Activated CD8-positive, alpha-beta memory T cell treated with anti-CD3 and anti-CD28 coated beads, Interleukin-2, amount 50 U/mL, for 1 hour (primary cell): ENCODE data around the gene ZDHHC17.
"Not testable (repeated sequence)": the region's sequence is repeated elsewhere in the genome, so short reads cannot be mapped to it uniquely, and the experiment has no call there.

ENCODE experiments used
- DNase-seq: peaks from one replicate; pipeline ENCODE4 v3.0.0-alpha.2; 2020; ENCODE audit errors: extremely low read depth

The ZDHHC17 gene

DNA sequence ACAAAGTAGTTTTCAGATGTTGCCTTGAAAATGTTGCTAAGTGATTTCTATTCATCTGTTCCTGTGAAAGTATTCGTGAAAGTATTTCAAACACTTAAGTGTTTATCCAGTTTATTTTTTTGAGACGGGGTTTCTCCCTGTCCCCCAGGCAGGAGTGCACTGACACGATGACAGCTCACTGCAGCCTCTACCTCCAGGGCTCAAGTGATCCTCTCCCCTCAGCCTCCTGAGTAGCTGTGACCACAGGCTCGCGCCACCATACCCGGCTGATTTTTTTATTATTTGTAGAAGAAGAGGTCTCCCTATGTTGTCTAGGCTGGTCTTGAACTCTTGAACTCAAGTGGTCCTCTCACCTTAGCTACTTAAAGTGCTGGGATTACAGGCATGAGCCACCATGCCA, 1.7 kb downstream of the ZDHHC17 start:
- no peak for DNase-seq

DNA sequence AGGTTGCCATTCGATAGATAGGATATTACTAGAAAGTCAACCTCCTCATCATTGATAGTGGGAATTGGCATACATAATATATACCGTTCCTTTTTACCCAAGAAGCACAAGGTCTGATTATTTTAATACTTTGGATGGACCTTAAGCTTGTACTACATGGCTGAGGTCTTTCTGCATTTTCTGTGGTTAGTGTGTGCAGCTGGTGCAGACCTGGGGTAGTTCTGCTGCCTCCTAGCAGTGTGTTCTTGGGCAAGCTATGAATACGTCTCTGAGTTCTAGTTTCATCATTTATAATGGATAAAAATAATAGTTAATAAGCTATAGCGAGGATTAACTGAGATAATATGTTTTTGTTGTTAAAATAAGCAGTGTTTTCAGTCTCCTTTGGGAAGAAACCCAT, 2.2 kb downstream of the ZDHHC17 start:
- no peak for DNase-seq

DNA sequence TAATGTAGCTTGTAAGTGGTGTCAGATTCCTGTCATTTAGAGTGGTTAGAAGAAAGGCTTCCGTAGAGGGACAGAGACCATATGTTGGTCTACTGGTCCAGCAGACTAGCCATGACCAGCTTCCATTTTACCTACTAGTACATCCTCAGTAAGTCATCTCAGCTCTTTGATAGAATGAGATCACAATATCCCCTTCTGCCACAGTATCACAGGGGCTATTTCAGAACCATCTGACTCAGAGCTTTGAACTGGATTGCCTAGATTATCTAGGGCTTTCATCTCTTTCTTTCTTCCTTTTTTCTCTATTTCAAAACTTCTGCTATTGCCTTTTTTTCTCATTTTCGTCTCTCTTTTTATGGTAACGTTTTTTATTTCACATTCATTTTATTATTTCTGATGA, 4.7 kb downstream of the ZDHHC17 start:
- no peak for DNase-seq

DNA sequence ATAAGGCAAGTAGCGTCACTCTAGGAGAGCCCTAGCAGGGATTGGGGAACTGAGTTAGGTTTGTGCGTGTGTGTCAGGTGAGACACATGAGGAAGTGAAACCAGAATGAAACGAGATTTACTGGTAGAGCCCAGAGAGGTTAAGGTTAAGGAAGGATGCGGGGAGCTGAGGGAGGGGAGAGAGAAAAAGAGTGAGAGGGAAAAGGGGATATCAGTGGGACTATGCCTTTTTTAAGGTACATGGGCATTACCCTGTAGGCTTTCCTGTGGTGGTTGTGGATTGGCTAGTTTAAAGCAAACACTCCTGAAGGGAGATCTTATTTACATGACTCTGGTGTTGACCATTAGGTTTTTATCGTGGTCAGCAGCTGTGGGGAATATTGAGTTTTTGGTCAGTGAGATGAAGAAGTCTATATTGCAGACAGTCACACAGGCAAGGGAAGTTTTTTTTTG, 13.9 kb downstream of the ZDHHC17 start:
- DNase-seq, result no peak

DNA sequence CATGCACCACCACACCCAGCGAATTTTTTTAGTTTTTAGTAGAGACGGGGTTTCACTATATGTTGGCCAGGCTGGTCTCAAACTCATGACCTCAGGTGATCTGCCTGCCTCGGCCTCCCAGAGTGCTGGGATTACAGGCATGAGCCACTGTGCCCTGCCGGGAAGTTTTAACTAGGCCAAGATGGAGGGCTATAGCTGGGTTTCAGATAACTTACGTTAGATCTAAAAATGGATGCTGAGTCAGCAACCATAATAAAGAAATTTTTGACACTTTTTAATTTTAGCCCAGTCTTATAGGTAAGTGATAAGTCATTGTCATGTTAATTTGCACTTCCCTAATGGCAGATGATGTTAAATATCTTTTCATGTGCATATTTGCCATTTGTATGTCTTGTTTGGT, 14.4 kb downstream of the ZDHHC17 start:
- DNase-seq, result no peak

DNA sequence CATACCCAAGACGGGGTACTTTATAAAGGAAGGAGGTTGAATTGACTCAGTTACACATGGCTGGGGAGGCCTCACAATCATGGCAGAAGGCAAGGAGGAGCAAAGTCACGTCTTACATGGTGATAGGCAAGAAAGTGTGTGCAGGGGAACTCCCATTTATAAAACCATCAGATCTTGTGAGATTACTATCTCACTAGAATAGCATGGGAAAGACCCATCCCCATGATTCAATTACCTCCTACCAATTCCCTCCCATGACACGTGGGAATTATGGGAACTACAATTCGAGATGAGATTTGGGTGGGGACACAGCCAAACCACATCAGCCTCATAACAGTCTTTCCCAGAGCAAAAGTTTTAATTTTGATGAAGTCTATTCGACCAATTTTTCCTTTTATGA, 15.4 kb downstream of the ZDHHC17 start:
- not testable (repeated sequence) for DNase-seq

DNA sequence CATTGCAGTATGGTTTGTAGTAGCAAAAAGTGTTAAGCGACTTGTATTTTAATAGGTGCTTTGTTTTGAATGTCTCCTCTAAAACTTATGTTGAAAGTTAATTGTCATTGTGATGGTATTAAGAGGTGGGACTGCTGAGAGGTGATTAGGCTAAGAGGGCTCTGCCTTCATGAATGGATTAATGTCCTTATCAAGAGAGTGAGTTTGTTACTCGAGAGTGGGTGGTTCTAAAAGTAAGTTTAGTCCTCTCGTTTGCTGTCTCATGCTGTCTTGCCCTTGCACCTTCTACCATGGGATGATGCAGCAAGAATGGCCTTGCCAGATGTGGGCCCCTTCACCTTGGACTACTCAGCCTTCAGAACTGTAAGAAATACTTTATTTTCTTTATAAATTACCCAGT, 17.4 kb downstream of the ZDHHC17 start:
- DNase-seq, result no peak

DNA sequence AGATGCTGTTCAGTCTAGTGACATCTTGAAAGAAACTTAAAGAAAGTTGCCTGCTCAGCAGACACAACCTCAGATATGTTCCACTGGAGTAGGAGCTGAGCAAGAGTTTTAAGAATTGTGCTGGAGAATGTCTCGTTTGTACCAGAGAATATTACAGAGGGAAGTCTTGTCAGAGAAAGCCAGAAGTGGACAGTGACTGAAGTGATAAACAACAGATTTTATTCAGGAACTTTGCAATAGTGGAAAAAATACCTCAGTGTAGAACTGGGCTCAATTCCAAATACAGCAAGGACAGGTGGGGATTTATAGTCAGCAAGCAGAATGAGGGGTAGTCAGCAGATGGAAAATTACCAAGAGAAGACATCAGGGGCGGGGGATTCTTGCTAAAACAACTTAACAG, 18.6 kb downstream of the ZDHHC17 start:
- no peak for DNase-seq

DNA sequence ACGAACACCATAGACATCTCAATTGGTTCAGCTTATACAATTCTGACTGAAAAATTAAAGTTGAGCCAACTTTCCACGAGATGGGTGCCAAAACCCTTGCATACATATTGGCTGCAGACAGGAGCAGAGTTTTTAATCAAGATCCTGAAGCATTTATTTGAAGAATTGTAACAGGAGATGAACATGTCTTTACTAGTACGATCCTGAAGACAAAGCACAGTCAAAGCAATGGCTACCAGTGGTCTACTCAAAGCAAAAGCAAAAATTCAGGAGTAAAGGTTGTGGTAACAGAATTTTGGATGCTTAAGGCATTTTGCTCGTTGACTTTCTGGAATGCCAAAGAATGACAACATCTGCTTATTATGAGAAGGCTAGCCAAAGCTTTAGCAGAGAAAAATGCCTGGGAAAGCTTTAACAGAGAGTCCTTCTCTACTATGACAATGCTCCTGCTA, 20.7 kb downstream of the ZDHHC17 start:
- no peak for DNase-seq

DNA sequence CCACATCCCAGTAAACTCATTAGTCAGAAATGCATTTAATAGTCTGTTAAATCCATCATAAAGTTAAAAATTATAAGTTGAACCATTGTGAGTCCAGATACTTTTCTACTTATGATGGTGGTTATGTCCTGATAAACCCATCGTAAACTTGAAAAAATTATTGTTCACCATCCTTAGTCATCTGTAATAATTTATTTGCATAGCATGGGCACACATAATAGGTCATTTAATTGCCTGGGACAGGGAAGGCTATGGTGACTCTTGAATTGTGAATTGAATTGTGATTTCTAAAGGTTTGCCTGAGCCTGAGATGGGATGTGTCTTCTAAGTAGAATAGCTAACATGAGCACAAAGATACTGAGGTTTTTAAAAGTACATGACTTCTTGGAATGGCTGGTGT, 21.5 kb downstream of the ZDHHC17 start:
- DNase-seq, result no peak

DNA sequence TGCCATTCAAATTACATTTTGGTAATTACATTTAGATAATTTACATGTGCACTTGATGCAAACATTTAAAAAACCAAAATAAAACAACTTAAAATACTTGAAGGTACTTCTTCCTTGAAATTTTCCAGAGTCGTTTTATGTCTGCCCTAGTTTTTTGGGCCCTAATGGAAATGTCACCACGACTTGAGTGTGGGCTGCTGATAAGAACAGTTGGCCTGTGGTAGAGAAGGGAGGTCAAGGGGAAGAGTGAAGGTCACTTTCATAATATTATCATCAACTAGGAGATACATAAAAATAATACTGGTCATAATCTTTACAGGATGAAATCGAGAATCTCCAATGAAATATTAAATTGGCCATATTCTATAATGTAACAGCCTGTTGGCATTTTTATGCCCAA, 23.1 kb downstream of the ZDHHC17 start:
- DNase-seq, result no peak

DNA sequence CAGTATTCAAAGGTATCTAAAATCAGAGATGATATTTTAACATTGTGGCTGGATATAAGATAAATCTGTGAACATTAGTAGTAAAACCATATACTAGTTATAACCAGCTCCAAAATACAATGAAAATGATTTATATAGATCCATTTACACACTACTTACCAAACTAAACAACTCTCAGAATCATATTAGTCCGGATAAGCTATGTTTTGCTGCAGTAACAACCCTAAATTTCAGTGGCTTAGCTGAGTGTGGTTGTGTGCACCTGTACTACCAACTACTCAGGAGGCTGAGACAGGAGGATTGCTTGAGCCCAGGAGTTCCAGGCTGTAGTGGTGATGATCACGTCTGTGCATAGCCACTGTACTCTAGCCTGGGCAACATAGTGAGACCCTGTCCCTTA, 23.8 kb downstream of the ZDHHC17 start:
- no peak for DNase-seq

DNA sequence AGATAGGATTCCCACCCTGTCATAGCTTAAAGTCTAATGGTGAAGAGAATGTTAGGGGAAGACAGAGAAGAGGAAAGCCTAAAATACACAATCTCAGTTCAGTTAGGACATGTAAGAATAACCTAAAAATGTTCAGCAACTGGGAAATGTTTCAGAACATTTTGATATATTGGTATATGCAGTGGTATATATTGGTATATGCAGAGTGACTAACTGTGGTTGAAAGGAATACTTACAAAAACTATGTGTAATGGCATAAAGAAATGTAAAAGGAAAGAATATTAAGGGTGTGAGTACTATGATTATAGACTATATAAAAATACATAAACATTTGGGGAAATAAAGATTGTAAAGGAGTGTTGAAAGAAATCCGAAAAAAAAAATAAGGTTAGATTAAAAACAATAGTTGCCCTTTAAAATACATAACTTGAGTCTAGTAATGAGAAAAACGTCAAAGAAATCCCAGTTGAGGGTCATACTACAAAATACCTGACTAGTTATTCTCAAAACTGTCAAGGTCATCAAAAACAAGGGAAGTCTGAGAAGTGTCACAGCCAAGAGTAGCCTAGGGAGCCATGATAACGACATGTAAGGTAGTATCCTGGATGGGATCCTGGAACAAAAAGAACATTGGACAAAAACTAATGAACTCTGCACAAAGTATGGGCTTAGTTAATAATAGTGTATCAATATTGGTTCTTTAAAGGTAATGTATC, 25.6 kb downstream of the ZDHHC17 start:
- no peak for DNase-seq

DNA sequence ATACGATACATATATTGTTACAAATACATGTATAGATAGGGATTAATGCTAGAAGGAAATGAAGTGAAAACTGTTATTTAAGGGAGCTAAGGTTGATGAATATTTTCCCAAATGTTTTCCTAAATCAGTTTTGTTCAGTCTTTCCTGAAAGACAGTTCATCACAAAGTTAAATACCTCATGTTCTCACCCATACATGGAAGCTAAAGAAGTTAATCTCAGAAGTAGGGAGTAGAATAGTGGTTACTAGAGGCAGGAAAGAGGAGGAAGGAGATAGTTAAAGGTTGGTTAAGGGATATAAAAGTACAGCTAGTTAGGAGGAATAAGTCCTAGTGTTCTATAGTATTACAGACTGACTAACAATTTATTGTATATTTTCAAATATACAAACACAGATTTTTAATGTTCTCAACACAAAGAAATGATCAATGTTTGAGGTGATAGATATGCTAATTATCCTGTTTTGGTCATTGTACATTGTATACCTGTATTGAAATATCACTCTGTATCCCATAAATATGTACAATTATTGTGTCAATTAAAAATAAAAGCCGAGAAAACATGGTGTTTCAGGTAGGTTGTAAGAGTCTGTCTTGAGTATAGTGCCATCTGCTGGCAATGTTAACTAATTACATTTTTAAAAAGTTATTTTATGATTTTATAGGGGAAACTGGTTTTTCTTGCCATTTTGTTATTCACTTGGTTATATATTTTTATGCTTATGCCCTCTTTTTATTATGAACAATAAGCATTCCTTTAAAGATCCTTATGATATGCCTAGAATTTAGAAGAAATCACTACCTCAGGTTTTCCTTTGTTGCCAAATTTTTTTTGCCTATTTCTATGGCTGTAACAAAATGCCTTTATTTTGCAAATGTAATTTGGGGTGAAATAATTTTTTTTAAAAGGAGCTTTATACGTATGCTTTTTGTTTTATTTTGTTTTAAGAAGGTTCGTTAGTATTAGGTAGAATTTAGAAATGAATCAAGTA, 26.9 kb downstream of the ZDHHC17 start:
- DNase-seq, result no peak

DNA sequence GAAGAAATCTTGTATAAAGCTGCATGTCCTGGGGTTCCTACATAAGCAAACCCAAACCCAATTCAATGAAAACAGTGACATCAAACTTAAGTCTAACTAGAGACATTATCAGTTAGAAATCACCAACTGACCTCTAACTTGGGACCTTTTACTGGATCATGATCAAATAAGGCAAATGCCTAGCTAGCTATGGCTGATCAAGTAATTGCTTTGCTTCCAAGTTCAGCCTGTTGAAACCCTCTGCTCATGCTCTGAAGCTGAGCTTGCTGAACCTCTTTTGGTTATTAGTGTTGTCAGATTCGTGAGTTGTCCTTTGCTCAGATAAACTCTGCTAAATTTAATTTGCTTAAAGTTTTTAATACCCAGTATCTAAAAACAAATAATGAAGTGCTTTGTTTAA, 28.9 kb downstream of the ZDHHC17 start:
- no peak for DNase-seq

DNA sequence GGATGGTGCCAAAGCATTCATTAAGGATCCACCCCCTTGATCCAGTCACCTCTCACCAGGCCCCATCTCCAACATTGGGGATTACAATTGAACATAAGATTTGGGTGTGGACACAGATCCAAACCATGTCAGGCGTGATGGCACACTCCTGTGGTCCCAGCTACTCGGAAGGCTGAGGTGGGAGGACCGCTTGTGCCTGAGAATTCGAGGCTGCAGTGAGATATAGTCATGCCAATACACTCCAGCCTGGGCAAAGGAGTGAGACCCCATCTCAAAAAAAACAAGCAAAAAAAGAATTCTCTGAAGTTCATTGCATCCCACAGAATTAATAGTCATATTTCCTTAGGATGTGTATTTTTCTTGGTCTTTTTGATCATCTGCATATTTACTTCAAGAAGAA, 34.9 kb downstream of the ZDHHC17 start:
- no peak for DNase-seq

DNA sequence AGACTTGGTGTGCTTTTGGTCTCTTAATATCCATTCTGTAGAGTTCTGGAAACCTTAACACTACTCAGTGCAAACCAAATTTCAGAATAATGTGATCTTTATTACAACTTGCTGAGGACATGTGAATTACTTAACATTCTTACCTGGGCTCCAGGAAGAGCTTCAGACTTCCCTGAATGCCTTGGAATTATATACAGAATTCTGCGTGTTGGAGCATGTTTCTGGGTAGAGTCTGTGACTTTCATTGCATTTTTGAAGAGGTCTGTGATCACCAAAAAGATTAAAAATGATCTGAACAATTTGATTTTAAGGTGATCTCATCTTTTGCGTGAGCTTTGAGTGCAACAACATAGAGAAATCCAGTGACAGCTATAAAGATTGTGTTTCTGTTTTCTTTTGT, 35.4 kb downstream of the ZDHHC17 start:
- no peak for DNase-seq

DNA sequence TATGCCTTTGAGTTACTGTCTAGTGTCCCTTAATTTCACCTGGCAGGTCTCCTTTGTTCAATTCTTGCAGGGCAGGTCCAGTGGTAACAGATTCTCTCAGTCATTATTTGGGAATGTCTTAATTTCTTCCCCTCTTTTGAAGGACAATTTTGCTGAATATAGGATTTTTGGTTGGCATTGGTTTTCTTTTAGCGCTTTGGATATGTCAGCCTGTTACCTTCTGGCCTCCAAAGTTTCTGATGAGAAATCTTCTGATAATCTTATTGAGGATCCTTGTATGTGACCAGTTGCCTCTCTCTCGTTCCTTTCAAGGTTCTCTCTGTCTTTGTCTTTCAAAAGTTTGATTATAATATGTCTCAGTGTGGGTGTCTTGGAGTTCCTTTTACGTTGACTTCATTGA, 38.1 kb downstream of the ZDHHC17 start:
- DNase-seq, result no peak

DNA sequence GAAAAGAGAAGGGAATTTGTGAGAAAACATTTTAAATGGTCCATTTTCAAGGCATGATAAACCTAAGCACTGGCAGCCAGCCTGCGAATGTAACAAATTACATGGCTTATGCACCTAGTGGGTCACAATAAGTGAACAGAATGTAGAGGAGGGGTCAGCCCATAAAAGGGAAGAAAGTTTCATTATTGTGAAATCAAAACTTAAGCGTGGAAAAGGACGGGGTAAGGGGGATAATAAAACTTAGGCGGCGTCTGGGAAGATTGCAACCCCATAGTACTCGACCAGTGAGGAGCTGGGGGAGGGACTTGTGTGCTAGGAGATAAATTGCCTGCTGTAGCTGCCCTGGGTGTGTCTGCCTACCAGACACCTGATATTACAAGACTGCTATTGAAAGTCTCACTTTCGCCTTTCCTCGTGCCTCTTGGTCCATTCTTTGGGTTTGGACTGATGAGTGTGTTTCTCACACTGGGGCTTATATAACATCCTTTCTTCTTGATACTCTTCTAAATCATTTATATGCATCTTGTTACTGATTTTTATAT, 40.6 kb downstream of the ZDHHC17 start:
- no peak for DNase-seq

DNA sequence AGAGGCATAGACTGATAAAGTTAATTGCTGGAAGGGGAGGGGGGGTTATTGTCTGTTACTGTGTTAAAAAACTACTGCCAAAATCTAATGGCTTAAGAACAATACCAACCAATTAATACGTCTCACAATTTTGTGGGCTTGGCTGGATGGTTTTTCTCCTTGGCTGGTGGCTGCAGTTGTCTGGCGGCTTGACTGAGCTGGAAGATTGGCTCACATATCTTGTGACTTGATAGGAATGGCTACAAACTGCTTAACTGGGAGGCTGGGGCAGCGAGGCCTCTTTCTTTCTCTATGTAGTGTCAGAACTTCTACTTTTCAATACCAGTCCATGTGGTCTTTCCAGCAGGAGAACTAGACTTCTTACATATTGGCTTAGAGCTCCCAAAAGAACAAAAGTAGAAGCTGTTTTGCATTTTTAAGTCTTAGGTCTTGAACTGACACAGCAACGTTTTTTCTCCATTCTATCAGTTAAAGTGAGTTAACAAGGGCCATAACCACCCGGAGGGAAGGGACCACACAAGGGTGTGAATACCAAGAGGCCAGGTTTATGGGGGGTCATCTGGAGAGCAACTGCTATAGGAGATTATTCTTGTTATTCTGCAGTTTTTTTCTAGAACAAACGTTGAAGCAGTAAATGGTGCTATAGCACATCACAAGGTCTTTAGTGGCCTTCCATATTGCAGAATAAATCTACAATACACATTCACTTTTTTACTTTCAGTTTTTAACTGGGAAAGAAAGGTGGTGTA, 46.9 kb downstream of the ZDHHC17 start:
- DNase-seq, result no peak

DNA sequence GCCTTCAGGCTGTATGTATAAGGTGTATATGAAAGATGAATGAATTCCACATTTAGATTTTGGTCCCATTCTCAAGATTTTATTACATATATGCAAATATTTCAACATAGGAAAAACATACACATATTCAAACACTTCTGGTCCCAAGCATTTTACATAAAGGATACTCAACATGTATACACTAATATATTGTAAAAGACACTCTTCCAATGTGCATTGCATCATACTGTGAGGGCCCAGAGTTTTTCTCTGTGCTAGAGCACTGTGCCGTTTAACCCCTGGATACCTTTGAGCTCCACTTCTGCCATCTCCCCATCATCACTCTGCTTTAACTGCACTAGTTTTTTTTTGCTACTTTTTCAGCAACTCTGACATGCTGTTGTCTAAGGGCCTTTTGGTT, 48.1 kb downstream of the ZDHHC17 start:
- no peak for DNase-seq

DNA sequence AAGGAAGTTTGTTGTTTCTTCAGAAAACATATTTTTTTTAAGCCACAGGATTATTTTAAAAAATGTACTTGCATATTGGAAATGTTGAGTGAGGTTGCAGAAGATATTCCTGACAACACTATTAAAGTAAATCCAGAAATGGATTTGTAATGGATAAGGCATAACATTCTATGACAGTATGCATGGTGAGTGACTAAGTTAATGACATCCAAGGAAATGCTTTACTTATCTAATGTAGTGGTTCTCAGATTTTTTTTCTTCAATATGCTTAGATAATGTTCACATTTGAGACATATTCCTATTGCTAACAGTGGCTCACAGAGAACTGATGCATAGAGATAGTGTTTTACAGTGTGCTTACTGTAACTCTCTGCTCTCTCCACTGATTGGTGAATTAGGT, 49.4 kb downstream of the ZDHHC17 start:
- DNase-seq, result no peak
